Fibroblast of pulmonary artery (primary cell): ENCODE measurements around the gene ZNF664.

Experiments
- DNase-seq: peaks from one replicate; pipeline ENCODE4 v3.0.0-alpha.2; 2010; ENCODE audit warnings: low read depth
- H3K4me3 ChIP-seq: replicated peaks from 2 replicates; pipeline ENCODE4 v1.5.1; 2011; ENCODE audit warnings: low read depth, mild to moderate bottlenecking, control low read depth, low read length, moderate library complexity
- TF ChIP-seq, protein P1 (sequence below): IDR thresholded peaks from 2 replicates; pipeline ENCODE4 v1.5.1; 2011; ENCODE audit warnings: mild to moderate bottlenecking, control low read depth, low read length, inconsistent platforms; ENCODE audit errors: missing control alignments

The ZNF664 gene

GRCh38 chr12:123954647-123955350, 18.2 kb upstream of the ZNF664 start:
- DNase-seq: no peak
- TF ChIP-seq, protein P1, sequence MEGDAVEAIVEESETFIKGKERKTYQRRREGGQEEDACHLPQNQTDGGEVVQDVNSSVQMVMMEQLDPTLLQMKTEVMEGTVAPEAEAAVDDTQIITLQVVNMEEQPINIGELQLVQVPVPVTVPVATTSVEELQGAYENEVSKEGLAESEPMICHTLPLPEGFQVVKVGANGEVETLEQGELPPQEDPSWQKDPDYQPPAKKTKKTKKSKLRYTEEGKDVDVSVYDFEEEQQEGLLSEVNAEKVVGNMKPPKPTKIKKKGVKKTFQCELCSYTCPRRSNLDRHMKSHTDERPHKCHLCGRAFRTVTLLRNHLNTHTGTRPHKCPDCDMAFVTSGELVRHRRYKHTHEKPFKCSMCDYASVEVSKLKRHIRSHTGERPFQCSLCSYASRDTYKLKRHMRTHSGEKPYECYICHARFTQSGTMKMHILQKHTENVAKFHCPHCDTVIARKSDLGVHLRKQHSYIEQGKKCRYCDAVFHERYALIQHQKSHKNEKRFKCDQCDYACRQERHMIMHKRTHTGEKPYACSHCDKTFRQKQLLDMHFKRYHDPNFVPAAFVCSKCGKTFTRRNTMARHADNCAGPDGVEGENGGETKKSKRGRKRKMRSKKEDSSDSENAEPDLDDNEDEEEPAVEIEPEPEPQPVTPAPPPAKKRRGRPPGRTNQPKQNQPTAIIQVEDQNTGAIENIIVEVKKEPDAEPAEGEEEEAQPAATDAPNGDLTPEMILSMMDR: no peak
- H3K4me3 ChIP-seq: no peak overlapping the region

GRCh38 chr12:123956249-123956648, 16.8 kb upstream of the ZNF664 start:
- DNase-seq: no peak
- TF ChIP-seq, protein P1: no peak
- H3K4me3 ChIP-seq: no peak overlapping the region

- H3K4me3 ChIP-seq: no peak overlapping the region
- TF ChIP-seq, protein P1: no peak
- no peak for DNase-seq
These were observed 15.8 kb upstream of the ZNF664 start for GRCh38 chr12:123957196-123957595.

DNA sequence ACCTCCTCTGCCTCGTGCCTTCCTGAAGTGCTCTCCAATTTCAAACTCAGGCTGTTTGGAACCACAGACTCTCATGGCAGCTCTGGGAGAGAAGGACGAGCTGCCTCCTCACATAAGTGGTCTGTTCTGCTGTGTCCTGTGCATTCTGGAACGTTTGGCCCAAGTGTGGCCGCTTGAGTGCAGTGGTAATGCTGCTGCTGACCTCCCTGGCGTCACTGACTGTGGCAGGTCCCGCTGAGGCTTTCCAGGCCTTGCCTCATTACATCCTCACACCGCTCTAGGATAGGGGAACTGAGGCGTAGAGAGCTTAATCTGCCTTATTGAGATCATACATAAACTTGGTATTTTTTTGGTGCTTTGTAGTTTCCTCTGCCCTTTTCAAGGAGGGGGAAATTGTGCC, 14.6 kb upstream of the ZNF664 start:
- DNase-seq: no peak
- TF ChIP-seq, protein P1: no peak
- no peak overlapping the region for H3K4me3 ChIP-seq

DNA sequence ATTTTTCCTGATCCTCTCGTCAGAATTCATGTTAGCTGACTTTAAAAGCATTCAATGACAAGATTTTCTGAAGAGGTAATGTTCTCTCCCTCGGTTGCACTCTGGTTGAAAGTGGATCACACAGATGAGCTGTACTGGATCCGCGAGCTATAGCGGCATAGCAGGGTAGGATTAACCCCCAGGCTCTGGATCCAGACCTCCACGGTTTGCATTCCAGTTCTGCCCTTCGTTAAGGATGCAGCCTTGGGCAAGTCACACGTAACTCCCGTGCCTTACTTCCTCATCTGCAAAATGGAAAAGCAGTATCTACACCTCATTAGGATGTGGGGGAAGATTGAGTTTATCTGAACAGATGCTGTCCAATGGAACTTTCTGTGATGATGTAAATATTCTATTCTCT, 14.1 kb upstream of the ZNF664 start:
- TF ChIP-seq, protein P1: no peak
- no peak overlapping the region for H3K4me3 ChIP-seq
- DNase-seq: no peak

- TF ChIP-seq, protein P1: no peak
These were observed 12.8 kb upstream of the ZNF664 start for GRCh38 chr12:123960029-123960735.

GRCh38 chr12:123960856-123961255, 12.2 kb upstream of the ZNF664 start:
- TF ChIP-seq, protein P1: no peak
- DNase-seq: no peak
- H3K4me3 ChIP-seq: no peak overlapping the region

More at GRCh38 chr12:123960029-123960735, 12.8 kb upstream of the ZNF664 start:
- no peak for DNase-seq
- H3K4me3 ChIP-seq: no peak overlapping the region
